Neutrophil (primary cell): Measurements from ENCODE around the gene DUSP16.

Experiments used
- H3K27ac ChIP-seq: fragments of 200-600 bp; sonication (generic); 2 replicates; pipeline ENCODE4 v1.5.1; 2016; ENCODE audit warnings: mild to moderate bottlenecking, moderate library complexity
- H3K27me3 ChIP-seq: fragments of 200-600 bp; sonication (generic); 2 replicates; pipeline ENCODE4 v1.6.0; 2016; ENCODE audit warnings: mild to moderate bottlenecking
- H3K36me3 ChIP-seq: fragments of 200-600 bp; sonication (generic); 2 replicates; pipeline ENCODE4 v1.5.1; 2017
- H3K4me1 ChIP-seq, 2 experiments: fragments of 200-600 bp in 1 of 2; sonication (generic) in 1 of 2; 1 replicate in 1 of 2; 2 replicates in 1 of 2; pipeline versions ENCODE4 v1.5.1 to v1.6.1; 2013 to 2016; ENCODE audit warnings: low read depth in 1 of 2, low read length in 1 of 2, mild to moderate bottlenecking in 1 of 2, moderate library complexity in 1 of 2; ENCODE audit not compliant: control insufficient read depth in 1 of 2, insufficient read depth in 1 of 2
- H3K4me3 ChIP-seq, 2 experiments: fragments of 200-600 bp in 1 of 2; sonication (generic) in 1 of 2; 1 replicate in 1 of 2; 2 replicates in 1 of 2; pipeline ENCODE4 v1.5.1; 2013 to 2016; ENCODE audit warnings: low read depth in 1 of 2, low read length in 1 of 2, mild to moderate bottlenecking in 1 of 2, moderate library complexity in 1 of 2
- H3K9me3 ChIP-seq: fragments of 200-600 bp; sonication (generic); 2 replicates; pipeline ENCODE4 v1.5.1; 2016
- CTCF ChIP-seq: fragments of 200-600 bp; sonication (generic); IDR thresholded peaks from 2 replicates; pipeline ENCODE4 v1.5.1; 2016; ENCODE audit warnings: antibody characterized with exemption

The DUSP16 gene

GRCh38 chr12:12550277-12550676 is 12.4 kb downstream of the DUSP16 start:
- Histone ChIP-seq H3K27me3 (no peaks in the 10 kb centered on the region), H3K9me3 (no peaks in the 10 kb centered on the region), H3K4me1 (peaks cover 5 to 7% of the 10 kb centered on the region in 2 experiments), H3K4me3 (no peak overlapping the region), H3K36me3 (no peaks in the 10 kb centered on the region), H3K27ac (no peak overlapping the region)
- no peak for TF ChIP-seq CTCF

DNA sequence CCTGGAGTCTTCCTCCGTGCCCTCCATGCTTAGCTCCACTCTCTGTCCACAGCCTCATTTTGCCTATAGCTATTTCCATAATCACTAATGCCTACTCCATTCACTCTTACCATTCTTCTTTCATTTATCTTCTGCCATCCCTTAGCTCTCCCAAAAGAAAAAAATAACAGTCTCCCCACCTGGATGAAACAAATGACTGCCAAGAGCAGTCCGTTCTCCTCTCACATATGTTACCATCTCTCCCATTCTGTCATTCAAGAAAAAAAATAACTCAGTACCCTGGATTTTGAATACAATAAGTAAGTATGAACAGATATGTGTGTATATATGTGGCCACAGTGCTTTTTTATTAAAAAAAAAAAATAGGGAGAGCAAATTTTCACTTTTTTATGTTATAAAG is 13.2 kb downstream of the DUSP16 start:
- no peak overlapping the region for H3K27ac ChIP-seq
- no peak for TF ChIP-seq CTCF
- no peaks in the 10 kb centered on the region for H3K9me3 ChIP-seq
- no peaks in the 10 kb centered on the region for H3K36me3 ChIP-seq
- no peaks in the 10 kb centered on the region for H3K27me3 ChIP-seq
- no peak overlapping the region for H3K4me3 ChIP-seq
- peaks cover 5 to 7% of the 10 kb centered on the region in 2 experiments for H3K4me1 ChIP-seq

DNA sequence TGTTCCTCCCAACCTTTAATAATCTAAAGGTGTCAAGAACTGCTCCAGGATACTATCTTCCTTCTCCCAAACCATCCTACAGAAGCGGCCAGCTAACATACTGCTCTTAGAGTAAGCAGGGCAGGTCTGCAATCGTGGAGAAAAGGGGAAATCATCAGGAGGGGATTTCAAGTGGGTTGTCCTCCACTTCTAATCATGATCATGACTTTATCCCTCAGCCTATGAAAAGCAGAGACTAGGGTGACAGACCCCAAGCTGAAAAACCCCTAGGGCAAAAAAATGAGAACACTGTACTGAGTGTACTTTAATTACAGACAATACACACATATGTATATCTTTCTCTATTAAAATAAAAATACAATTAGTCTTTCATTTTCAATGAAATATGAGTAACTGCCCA is 13.9 kb downstream of the DUSP16 start:
- no peaks in the 10 kb centered on the region for H3K36me3 ChIP-seq
- H3K27ac ChIP-seq = no peak overlapping the region
- no peak overlapping the region for H3K4me3 ChIP-seq
- no peaks in the 10 kb centered on the region for H3K27me3 ChIP-seq
- TF ChIP-seq CTCF = no peak
- H3K4me1 ChIP-seq = peaks cover 5 to 7% of the 10 kb centered on the region in 2 experiments
- no peaks in the 10 kb centered on the region for H3K9me3 ChIP-seq

GRCh38 chr12:12546314-12546772 is 16.3 kb downstream of the DUSP16 start:
- TF ChIP-seq CTCF = no peak
- Histone ChIP-seq H3K4me1 (peaks cover 5 to 7% of the 10 kb centered on the region in 2 experiments), H3K9me3 (no peaks in the 10 kb centered on the region), H3K36me3 (no peaks in the 10 kb centered on the region), H3K27ac (no peak overlapping the region), H3K4me3 (no peak overlapping the region), H3K27me3 (no peaks in the 10 kb centered on the region)

GRCh38 chr12:12543959-12544358 is 18.7 kb downstream of the DUSP16 start:
- TF ChIP-seq CTCF = no peak
- Histone ChIP-seq H3K4me3 (no peak overlapping the region), H3K36me3 (no peaks in the 10 kb centered on the region), H3K4me1 (peaks cover 13 to 14% of the 10 kb centered on the region in 2 experiments), H3K27me3 (no peaks in the 10 kb centered on the region), H3K27ac (no peak overlapping the region), H3K9me3 (no peaks in the 10 kb centered on the region)

DNA sequence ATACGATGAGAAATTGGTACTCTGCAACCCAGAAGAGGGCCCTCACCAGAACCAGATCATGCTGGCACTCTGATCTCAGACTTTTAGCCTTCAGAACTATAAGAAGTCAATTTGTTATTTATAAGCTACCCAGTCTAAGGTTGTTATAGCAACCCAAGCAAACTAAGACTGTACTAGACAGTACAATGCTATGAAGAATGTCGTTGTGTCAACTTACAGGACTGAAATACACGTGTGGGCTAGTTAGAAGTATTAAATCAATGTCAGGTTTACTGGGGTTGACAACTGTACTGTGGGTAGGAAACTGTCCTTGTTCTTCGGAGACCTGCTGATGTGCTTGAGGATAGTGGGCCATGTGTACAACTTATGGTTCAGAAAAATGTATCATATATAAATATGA is 19.7 kb downstream of the DUSP16 start:
- Histone ChIP-seq H3K27ac (no peak overlapping the region), H3K27me3 (no peaks in the 10 kb centered on the region), H3K4me1 (peaks cover 21 to 22% of the 10 kb centered on the region in 2 experiments), H3K4me3 (no peak overlapping the region), H3K9me3 (no peaks in the 10 kb centered on the region), H3K36me3 (no peaks in the 10 kb centered on the region)
- TF ChIP-seq CTCF = no peak
